Measurements from ENCODE around the gene ATP1B4. TPM values are rescaled to one million over a fixed set of nuclear protein-coding genes. Genes with fewer than 3 reads are reported as not detected.
A peak's percentile ranks its signal among the peaks of the same experiment; 100 is the strongest.

The ATP1B4 gene
- total and polyA plus RNA-seq, 9 of the 15 experiments (the other 6 are each of a cell fraction or from before 2014, with no cell fraction given), result 0.04 to 0.18 TPM; not detected in 7

DNA sequence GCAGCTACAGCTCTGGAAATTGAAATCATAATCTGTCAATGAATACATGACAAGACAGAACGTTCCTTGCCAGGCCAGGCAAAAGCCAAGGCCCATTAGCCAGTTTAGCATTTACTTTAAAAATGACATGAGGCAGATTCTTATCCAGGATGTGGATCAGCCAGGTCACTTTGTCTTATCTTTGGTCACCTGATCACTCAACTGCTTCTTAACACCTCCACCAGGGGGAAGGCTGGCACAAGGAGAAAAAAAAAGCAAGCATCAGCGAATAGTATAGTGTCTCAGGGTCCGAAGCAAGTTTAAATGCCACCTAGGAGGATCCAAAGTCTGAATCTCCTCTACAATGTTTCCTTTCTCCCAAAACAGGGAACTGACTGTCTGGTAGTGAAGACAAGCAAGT lies 18.8 kb downstream of the ATP1B4 start (continued):
- no peak for TF ChIP-seq ZNF592 (IDR thresholded peaks at IDR 0.05)
- TF ChIP-seq NFE2 (IDR thresholded peaks at IDR 0.05; ENCODE audit: low read depth), result peak; percentile 29; the same call in 1 of the 2 replicates
- no peak for TF ChIP-seq ZNF324 (CRISPR knock-in tag; IDR thresholded peaks at IDR 0.05)
- peak; percentile 51; the same call in 1 of the 2 replicates for TF ChIP-seq C11orf30 (IDR thresholded peaks at IDR 0.05; ENCODE audit: low read depth)
- TF ChIP-seq ZNF124 (CRISPR knock-in tag; IDR thresholded peaks at IDR 0.05), result no peak
- TF ChIP-seq, protein P1, sequence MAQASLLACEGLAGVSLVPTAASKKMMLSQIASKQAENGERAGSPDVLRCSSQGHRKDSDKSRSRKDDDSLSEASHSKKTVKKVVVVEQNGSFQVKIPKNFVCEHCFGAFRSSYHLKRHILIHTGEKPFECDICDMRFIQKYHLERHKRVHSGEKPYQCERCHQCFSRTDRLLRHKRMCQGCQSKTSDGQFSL (CRISPR knock-in tag; IDR thresholded peaks at IDR 0.05), result no peak
- TF ChIP-seq, protein P1 (tag; IDR thresholded peaks at IDR 0.05), result no peak
- TF ChIP-seq USF2 (CRISPR knock-in tag; IDR thresholded peaks at IDR 0.05), result peak; percentile 63
